HCT116 (cell line): ENCODE results near the gene SLC30A4.

Experiments used
- CTCF ChIP-seq, 3 experiments: fragments of 200-600 bp in 1 of 3; sonication (generic) in 1 of 3; IDR thresholded peaks in 2 of 3; conservative IDR thresholded peaks in 1 of 3; 2 replicates each; pipeline ENCODE4 v1.5.1; 2012 to 2017; ENCODE audit warnings: low read depth in 2 of 3, low read length in 2 of 3, antibody characterized with exemption in 1 of 3, borderline replicate concordance in 1 of 3, control low read depth in 1 of 3, mild to moderate bottlenecking in 1 of 3, mixed read lengths in 1 of 3, mixed run types in 1 of 3, moderate library complexity in 1 of 3; ENCODE audit not compliant: insufficient read depth in 1 of 3
- EGR1 ChIP-seq: IDR thresholded peaks from 2 replicates; pipeline ENCODE4 v1.6.1; 2012; ENCODE audit warnings: low read depth
- EZH2phosphoT487 ChIP-seq: fragments of 200-600 bp; IDR thresholded peaks from 2 replicates; pipeline ENCODE4 v1.6.1; 2018; ENCODE audit warnings: antibody characterized with exemption, borderline replicate concordance
- MAX ChIP-seq: IDR thresholded peaks from 2 replicates; pipeline ENCODE4 v1.6.1; 2012
- POLR2A ChIP-seq: IDR thresholded peaks from 2 replicates; pipeline ENCODE4 v1.7.0; 2011; ENCODE audit warnings: borderline replicate concordance; ENCODE audit not compliant: insufficient read depth, insufficient read length; ENCODE audit errors: extremely low read depth
- TCF7L2 ChIP-seq: IDR thresholded peaks from 2 replicates; pipeline ENCODE4 v1.7.0; 2011; ENCODE audit warnings: borderline replicate concordance, inconsistent platforms; ENCODE audit not compliant: insufficient read depth, insufficient read length; ENCODE audit errors: extremely low read depth

GRCh38 chr15:45523166-45523460 is 558 bp upstream of the SLC30A4 start:
- TF ChIP-seq CTCF (IDR thresholded peaks at IDR 0.05 in 2 of 3, conservative IDR thresholded peaks at IDR 0.05 in 1 of 3; ENCODE audit: borderline replicate concordance in 1 of 3, insufficient read depth in 1 of 3, low read depth in 2 of 3, low read length in 2 of 3): no peak
- no peak for TF ChIP-seq POLR2A
- no peak for TF ChIP-seq EGR1
- TF ChIP-seq TCF7L2: no peak
- no peak for TF ChIP-seq MAX
- no peak for TF ChIP-seq EZH2phosphoT487
